A673 (cell line): ENCODE data around the gene TF. TPM values are rescaled to one million over a fixed set of nuclear protein-coding genes. Genes with fewer than 3 reads are reported as not detected.

Source experiments
- BruUV-seq: library from RNA; stranded (reverse); fragments of 400-500 nt; replicated peaks from 2 replicates; lab custom pipeline; 2021; lab: Mats Ljungman, UMichigan
- CTCF ChIA-PET: fragments of 300-600 bp; sonication (Branson Sonifier 250); formaldehyde crosslinking; loops from one replicate; lab custom pipeline; 2022; ENCODE audit warnings: antibody characterized with exemption; lab: Charles Lee
- POLR2A ChIA-PET: fragments of 300-600 bp; sonication (Branson Sonifier 250); formaldehyde crosslinking; loops from one replicate; lab custom pipeline; 2022; ENCODE audit warnings: antibody characterized with exemption; ENCODE audit not compliant: low non-redundant PET; lab: Charles Lee
- DNase-seq: peaks from one replicate; pipeline ENCODE4 v3.0.0-alpha.2; 2015; ENCODE audit warnings: low spot score
- H3K27ac ChIP-seq: fragments of 200-600 bp; sonication (generic); 2 replicates; pipeline ENCODE4 v1.5.1; 2016; ENCODE audit warnings: mixed run types, low read depth, mild to moderate bottlenecking, mixed read lengths, antibody characterized with exemption, low read length; ENCODE audit not compliant: poor library complexity, severe bottlenecking
- H3K27me3 ChIP-seq: fragments of 200-600 bp; sonication (generic); replicated peaks from 2 replicates; pipeline ENCODE4 v1.6.1; 2017; ENCODE audit warnings: mixed run types, low read depth, mild to moderate bottlenecking, mixed read lengths, antibody characterized with exemption, low read length; ENCODE audit not compliant: insufficient read depth, poor library complexity
- H3K36me3 ChIP-seq: fragments of 200-600 bp; sonication (generic); 2 replicates; pipeline ENCODE4 v1.6.1; 2016; ENCODE audit warnings: mixed run types, mild to moderate bottlenecking, mixed read lengths, antibody characterized with exemption, low read length; ENCODE audit not compliant: insufficient read depth, poor library complexity, severe bottlenecking
- H3K4me1 ChIP-seq: fragments of 200-600 bp; sonication (generic); 2 replicates; pipeline ENCODE4 v1.6.1; 2017; ENCODE audit warnings: mixed run types, mild to moderate bottlenecking, mixed read lengths, antibody characterized with exemption, low read length; ENCODE audit not compliant: insufficient read depth, poor library complexity, severe bottlenecking
- H3K4me3 ChIP-seq: fragments of 200-600 bp; sonication (generic); 2 replicates; pipeline ENCODE4 v1.5.1; 2016; ENCODE audit warnings: low read depth, mixed run types, mild to moderate bottlenecking, mixed read lengths, low read length; ENCODE audit not compliant: poor library complexity, severe bottlenecking
- H3K9me3 ChIP-seq: fragments of 200-600 bp; sonication (generic); 2 replicates; pipeline ENCODE4 v1.6.1; 2016; ENCODE audit warnings: mixed run types, low read depth, mild to moderate bottlenecking, mixed read lengths, antibody characterized with exemption, low read length; ENCODE audit not compliant: poor library complexity, severe bottlenecking
- EZH2 ChIP-seq: fragments of 200-600 bp; sonication (generic); IDR thresholded peaks from 2 replicates; pipeline ENCODE4 v1.6.1; 2017; ENCODE audit warnings: borderline replicate concordance, low read depth, mild to moderate bottlenecking, mixed read lengths, antibody characterized with exemption, low read length; ENCODE audit not compliant: poor library complexity, severe bottlenecking
- intact Hi-C: fragments of 100-400 bp; cut with micrococcal nuclease; formaldehyde crosslinking; loops from one replicate; pipeline ENCODE4 v1.10.0; 2022; ENCODE audit not compliant: unreplicated experiment
- total RNA-seq: library from RNA; stranded (reverse); gene quantifications from 2 replicates; pipeline ENCODE4 v1.2.3, GENCODE V29; 2021
- TF ChIP-seq, protein P1 (sequence below): fragments of 300-800, 200-600 bp; sonication (generic); conservative IDR thresholded peaks from 2 replicates; pipeline ENCODE4 v1.5.1; 2017; ENCODE audit warnings: low read depth, mild to moderate bottlenecking, antibody characterized with exemption, low read length, moderate library complexity, mixed read lengths

TF gene
- total RNA-seq, 1 experiment from 2014 or later: 0.11 TPM

- Histone ChIP-seq H3K36me3 (no peaks in the 10 kb centered on the region), H3K4me3 (no peak overlapping the region), H3K9me3 (no peaks in the 10 kb centered on the region), H3K4me1 (no peaks in the 10 kb centered on the region), H3K27me3 (peaks cover 27% of the 10 kb centered on the region), H3K27ac (no peak overlapping the region)
- DNase-seq: no peak
- POLR2A ChIA-PET: no interaction called here
- no peak for TF ChIP-seq EZH2
- TF ChIP-seq, protein P1, sequence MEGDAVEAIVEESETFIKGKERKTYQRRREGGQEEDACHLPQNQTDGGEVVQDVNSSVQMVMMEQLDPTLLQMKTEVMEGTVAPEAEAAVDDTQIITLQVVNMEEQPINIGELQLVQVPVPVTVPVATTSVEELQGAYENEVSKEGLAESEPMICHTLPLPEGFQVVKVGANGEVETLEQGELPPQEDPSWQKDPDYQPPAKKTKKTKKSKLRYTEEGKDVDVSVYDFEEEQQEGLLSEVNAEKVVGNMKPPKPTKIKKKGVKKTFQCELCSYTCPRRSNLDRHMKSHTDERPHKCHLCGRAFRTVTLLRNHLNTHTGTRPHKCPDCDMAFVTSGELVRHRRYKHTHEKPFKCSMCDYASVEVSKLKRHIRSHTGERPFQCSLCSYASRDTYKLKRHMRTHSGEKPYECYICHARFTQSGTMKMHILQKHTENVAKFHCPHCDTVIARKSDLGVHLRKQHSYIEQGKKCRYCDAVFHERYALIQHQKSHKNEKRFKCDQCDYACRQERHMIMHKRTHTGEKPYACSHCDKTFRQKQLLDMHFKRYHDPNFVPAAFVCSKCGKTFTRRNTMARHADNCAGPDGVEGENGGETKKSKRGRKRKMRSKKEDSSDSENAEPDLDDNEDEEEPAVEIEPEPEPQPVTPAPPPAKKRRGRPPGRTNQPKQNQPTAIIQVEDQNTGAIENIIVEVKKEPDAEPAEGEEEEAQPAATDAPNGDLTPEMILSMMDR: no peak
- intact Hi-C loops: no loop called here
- BruUV-seq: no TSS peak
- CTCF ChIA-PET: no interaction called here
Measured at GRCh38 chr3:133762539-133762938, 16.3 kb downstream of the TF start.

DNA sequence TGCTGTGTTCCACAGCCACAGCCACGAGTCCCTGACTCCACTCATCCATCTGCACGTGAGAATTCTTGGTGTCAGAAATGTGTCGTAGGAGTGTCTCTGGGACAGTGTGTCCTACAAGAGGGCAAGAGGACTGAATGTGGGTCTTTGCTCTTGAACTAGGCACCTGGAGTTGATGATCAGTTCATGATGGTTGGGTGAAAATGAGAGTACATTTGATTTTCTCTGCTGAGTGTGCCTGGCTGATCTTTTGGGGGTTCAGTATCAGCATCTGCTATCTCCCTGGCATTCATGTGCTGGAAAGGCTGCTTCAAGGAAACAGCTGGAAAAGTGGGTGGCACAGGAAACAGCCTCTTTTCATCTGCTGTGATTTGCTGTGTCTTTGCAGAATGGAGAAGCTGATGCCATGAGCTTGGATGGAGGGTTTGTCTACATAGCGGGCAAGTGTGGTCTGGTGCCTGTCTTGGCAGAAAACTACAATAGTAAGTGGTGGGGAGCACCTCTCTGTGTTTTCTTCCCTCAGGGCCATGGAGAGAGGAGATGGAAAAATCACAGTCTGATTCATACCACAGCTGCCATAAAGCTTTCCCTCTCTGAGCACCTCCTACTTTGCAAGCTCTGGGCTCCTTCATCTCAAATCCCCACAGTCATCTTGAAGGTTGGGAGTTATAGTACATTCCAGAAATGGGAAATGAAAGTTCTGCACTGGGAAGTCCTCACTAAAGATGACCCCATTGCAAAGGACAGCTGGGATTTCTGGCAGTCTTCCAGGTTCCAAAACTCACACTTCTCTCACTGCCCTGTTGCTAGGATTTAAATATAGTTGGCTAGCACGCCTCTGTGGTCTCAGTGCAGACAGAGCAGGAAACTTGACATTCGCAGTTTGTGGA is 17.8 kb downstream of the TF start:
- Histone ChIP-seq H3K9me3 (no peaks in the 10 kb centered on the region), H3K27ac (no peak overlapping the region), H3K27me3 (peaks cover 27% of the 10 kb centered on the region), H3K36me3 (no peaks in the 10 kb centered on the region), H3K4me3 (no peak overlapping the region), H3K4me1 (no peaks in the 10 kb centered on the region)
- no peak for DNase-seq
- intact Hi-C loops: no loop called here
- CTCF ChIA-PET: no interaction called here
- POLR2A ChIA-PET: no interaction called here
- no TSS peak for BruUV-seq
- TF ChIP-seq EZH2: no peak
- TF ChIP-seq, protein P1: no peak

- CTCF ChIA-PET: no interaction called here
- no TSS peak for BruUV-seq
- Histone ChIP-seq H3K36me3 (no peaks in the 10 kb centered on the region), H3K4me3 (no peak overlapping the region), H3K27me3 (peaks cover 20% of the 10 kb centered on the region), H3K9me3 (no peaks in the 10 kb centered on the region), H3K4me1 (no peaks in the 10 kb centered on the region), H3K27ac (no peak overlapping the region)
- POLR2A ChIA-PET: no interaction called here
- intact Hi-C loops: no loop called here
- no peak for DNase-seq
- no peak for TF ChIP-seq EZH2
- TF ChIP-seq, protein P1: no peak
Measured at GRCh38 chr3:133765256-133765655, 19.1 kb downstream of the TF start.
